RPMI8226 (cell line): ENCODE measurements around the gene MYL6B.
"Not testable (repeated sequence)": the region's sequence is repeated elsewhere in the genome, so short reads cannot be mapped to it uniquely, and the experiment has no call there.

ENCODE experiments used
- DNase-seq: peaks from one replicate; pipeline ENCODE4 v3.0.0-alpha.2; 2015

Gene MYL6B

GRCh38 chr12:56186957-56187356 lies 34.6 kb downstream of the MYL6B start:
- DNase-seq, result no peak

- DNase-seq, result no peak
Measured at GRCh38 chr12:56188131-56188777, 35.9 kb downstream of the MYL6B start.

- DNase-seq, result peak; percentile 30
Measured at GRCh38 chr12:56188778-56189098, 36.4 kb downstream of the MYL6B start.

GRCh38 chr12:56189099-56189917 lies 36.9 kb downstream of the MYL6B start, which contains the start of gene SMARCC2:
Gene SMARCC2, minus strand, starts transcription at chr12:56189483. Its CDS starts 22 bp downstream, at chr12:56189461.
- DNase-seq, result peak; percentile 91

GRCh38 chr12:56189918-56190694 lies 37.7 kb downstream of the MYL6B start:
- DNase-seq, result peak; percentile 87

- no peak for DNase-seq
Measured at GRCh38 chr12:56190695-56191155, 38.3 kb downstream of the MYL6B start.

- DNase-seq, result no peak
Measured at GRCh38 chr12:56192582-56192981, 40.2 kb downstream of the MYL6B start.

GRCh38 chr12:56193025-56193578 lies 40.7 kb downstream of the MYL6B start:
- peak; percentile 90 for DNase-seq

GRCh38 chr12:56196818-56197550 lies 44.6 kb downstream of the MYL6B start:
- DNase-seq, result not testable (repeated sequence)

- no peak for DNase-seq
Measured at GRCh38 chr12:56197921-56198635, 45.7 kb downstream of the MYL6B start.

- no peak for DNase-seq
Measured at GRCh38 chr12:56198836-56199235, 46.4 kb downstream of the MYL6B start.

GRCh38 chr12:56202366-56202765 lies 50.0 kb downstream of the MYL6B start:
- no peak for DNase-seq

GRCh38 chr12:56202838-56203237 lies 50.5 kb downstream of the MYL6B start:
- no peak for DNase-seq

- no peak for DNase-seq
Measured at GRCh38 chr12:56204275-56204674, 51.9 kb downstream of the MYL6B start.

GRCh38 chr12:56205445-56205844 lies 53.1 kb downstream of the MYL6B start:
- DNase-seq, result no peak

- DNase-seq, result peak; percentile 53
Measured at GRCh38 chr12:56206452-56207166, 54.2 kb downstream of the MYL6B start.
